Small intestine (tissue), 7 donors: ENCODE data around the gene TSPAN5. TPM values are rescaled to one million over a fixed set of nuclear protein-coding genes. Genes with fewer than 3 reads are reported as not detected.

Experiments
- DNase-seq, 2 donors: peaks; one replicate each; pipeline versions ENCODE4 v3.0.0 to v3.0.0-alpha.2; 2013
- FAIRE-seq: peaks from 2 replicates; lab custom pipeline; 2012; peaks lifted over from hg19 to GRCh38; lab: Jason Lieb, UNC
- H3K27ac ChIP-seq, 3 donors: one replicate each; pipeline ENCODE4 v1.5.1; 2013; ENCODE audit warnings: low read length in 2 of 3, mild to moderate bottlenecking in 2 of 3, control low read depth in 1 of 3, inconsistent platforms in 1 of 3, low read depth in 1 of 3, moderate library complexity in 1 of 3
- H3K27me3 ChIP-seq, 3 donors: one replicate each; pipeline ENCODE4 v1.6.1; 2013; ENCODE audit warnings: low read length in 3 of 3, inconsistent platforms in 1 of 3; ENCODE audit not compliant: control insufficient read depth in 3 of 3, insufficient read depth in 3 of 3
- H3K36me3 ChIP-seq, 3 donors: one replicate each; pipeline ENCODE4 v1.6.1; 2013; ENCODE audit warnings: low read length in 3 of 3, inconsistent platforms in 1 of 3, low read depth in 1 of 3, mild to moderate bottlenecking in 1 of 3, moderate library complexity in 1 of 3; ENCODE audit not compliant: control insufficient read depth in 3 of 3, insufficient read depth in 2 of 3
- H3K4me1 ChIP-seq, 3 donors: one replicate each; pipeline ENCODE4 v1.6.1; 2013; ENCODE audit warnings: low read length in 2 of 3, inconsistent platforms in 1 of 3, low read depth in 1 of 3, mild to moderate bottlenecking in 1 of 3, moderate library complexity in 1 of 3; ENCODE audit not compliant: control insufficient read depth in 3 of 3, insufficient read depth in 2 of 3
- H3K4me3 ChIP-seq, 3 donors: one replicate each; pipeline ENCODE4 v1.5.1; 2013; ENCODE audit warnings: low read length in 3 of 3, control low read depth in 1 of 3, inconsistent platforms in 1 of 3, low read depth in 1 of 3, mild to moderate bottlenecking in 1 of 3, moderate library complexity in 1 of 3
- H3K9me3 ChIP-seq, 2 donors: one replicate each; pipeline ENCODE4 v1.6.1; 2013; ENCODE audit warnings: low read depth in 1 of 2, low read length in 1 of 2; ENCODE audit not compliant: control insufficient read depth in 2 of 2, insufficient read depth in 1 of 2
- WGBS, 3 donors: extraction: QIAGEN DNeasy Blood & Tissue Kit; methylation state at CpG; one replicate each; pipeline ENCODE4 v1.1.7; 2013; 5-methylcytosine and 5-hydroxymethylcytosine counted together
- polyA plus RNA-seq, 4 donors: library from polyadenylated mRNA; stranded (reverse) in 3 of 4; unstranded in 1 of 4; fragments of 200-250 nt in 3 of 4; fragments of 120-200 nt in 1 of 4; gene quantifications; one replicate each; pipeline versions ENCODE4 v1.2.1 to v1.2.3, GENCODE V29; 2013
- donor health status: healthy with polysubstance abuse.
- donor health status: control.
- donor health status: control.
- donor health status: Bipolar disorder and iron deficiency.
- donor health status: healthy.

TSPAN5 gene
- polyA plus RNA-seq, 4 donors = 0.67 to 4.9 (median 2.2) TPM

- no peak overlapping the region for H3K4me3 ChIP-seq
- peaks cover 0 to 5% of the 10 kb centered on the region in 2 donors for H3K9me3 ChIP-seq
- no peaks in the 10 kb centered on the region for H3K36me3 ChIP-seq
- FAIRE-seq = no peak
- 66 to 73% (median 69%) methylated on average over 7 of the region's 7 CpGs for WGBS, 3 donors
- H3K27me3 ChIP-seq = peaks cover 0 to 27% (median 2%) of the 10 kb centered on the region in 3 donors
- peak overlapping the region in 1 of 3 donors; percentile 24 for H3K27ac ChIP-seq
- peak; percentile 39 to 56 for DNase-seq
- peaks cover 0 to 34% (median 8%) of the 10 kb centered on the region in 3 donors for H3K4me1 ChIP-seq
Measured at GRCh38 chr4:98659741-98660462, 1.5 kb upstream of the TSPAN5 start.

- Histone ChIP-seq H3K27ac (peak overlapping the region in 2 of 3 donors; percentile 54 to 56), H3K4me1 (peaks cover 0 to 34% (median 8%) of the 10 kb centered on the region in 3 donors), H3K27me3 (peaks cover 0 to 27% (median 2%) of the 10 kb centered on the region in 3 donors), H3K9me3 (no peaks in the 10 kb centered on the region), H3K4me3 (peak overlapping the region; percentile 53 to 78 (median 62)), H3K36me3 (no peaks in the 10 kb centered on the region)
- WGBS, 3 donors = 11 to 24% (median 16%) methylated on average over 17 of the region's 17 CpGs
- FAIRE-seq = no peak
- DNase-seq = peak in 1 of 2 donors; percentile 15
Measured at GRCh38 chr4:98659106-98659592, 738 bp upstream of the TSPAN5 start.

- 1% methylated on average over 46 of the region's 46 CpGs for WGBS, 3 donors
- peak overlapping the region in 2 of 3 donors; percentile 27 to 64 for H3K27ac ChIP-seq
- no peak for FAIRE-seq
Measured at GRCh38 chr4:98657531-98658286, 702 bp downstream of the TSPAN5 start.

GRCh38 chr4:98656886-98657285 is 1.5 kb downstream of the TSPAN5 start:
- WGBS, 3 donors = 39 to 44% (median 43%) methylated on average over 6 of the region's 6 CpGs
- DNase-seq = no peak
- Histone ChIP-seq H3K27ac (no peak overlapping the region), H3K27me3 (peaks cover 0 to 27% (median 2%) of the 10 kb centered on the region in 3 donors), H3K4me3 (peak overlapping the region in 2 of 3 donors; percentile 62), H3K9me3 (no peaks in the 10 kb centered on the region), H3K36me3 (no peaks in the 10 kb centered on the region), H3K4me1 (peaks cover 0 to 34% (median 5%) of the 10 kb centered on the region in 3 donors)
- FAIRE-seq = no peak

More at GRCh38 chr4:98657531-98658286, 702 bp downstream of the TSPAN5 start:
- peak overlapping the region; percentile 53 to 62 (median 62) for H3K4me3 ChIP-seq
- peaks cover 0 to 27% (median 2%) of the 10 kb centered on the region in 3 donors for H3K27me3 ChIP-seq
- H3K4me1 ChIP-seq = peaks cover 0 to 34% (median 6%) of the 10 kb centered on the region in 3 donors
- no peaks in the 10 kb centered on the region for H3K9me3 ChIP-seq
- peak in 1 of 2 donors; percentile 17 for DNase-seq
- H3K36me3 ChIP-seq = no peaks in the 10 kb centered on the region

GRCh38 chr4:98656443-98656842 is 2.0 kb downstream of the TSPAN5 start:
- H3K4me1 ChIP-seq = peaks cover 0 to 31% (median 1%) of the 10 kb centered on the region in 3 donors
- no peak overlapping the region for H3K27ac ChIP-seq
- DNase-seq (no peak), FAIRE-seq (no peak)
- H3K4me3 ChIP-seq = peak overlapping the region in 1 of 3 donors; percentile 62
- H3K36me3 ChIP-seq = no peaks in the 10 kb centered on the region
- H3K27me3 ChIP-seq = peaks cover 0 to 27% (median 2%) of the 10 kb centered on the region in 3 donors
- H3K9me3 ChIP-seq = no peaks in the 10 kb centered on the region
- WGBS, 3 donors = 80 to 88% (median 85%) methylated on average over 5 of the region's 5 CpGs

GRCh38 chr4:98653890-98654867 is 4.2 kb downstream of the TSPAN5 start:
- Histone ChIP-seq H3K4me1 (peaks cover 0 to 16% (median 0%) of the 10 kb centered on the region in 3 donors), H3K36me3 (no peaks in the 10 kb centered on the region), H3K9me3 (peaks cover 0 to 3% of the 10 kb centered on the region in 2 donors), H3K27me3 (peaks cover 0 to 27% (median 4%) of the 10 kb centered on the region in 3 donors), H3K4me3 (no peak overlapping the region), H3K27ac (no peak overlapping the region)
- 80 to 82% (median 81%) methylated on average over 5 of the region's 5 CpGs for WGBS, 3 donors
- FAIRE-seq = no peak
- DNase-seq = no peak

GRCh38 chr4:98652996-98653395 is 5.4 kb downstream of the TSPAN5 start:
- H3K4me1 ChIP-seq = peaks cover 0 to 12% (median 0%) of the 10 kb centered on the region in 3 donors
- H3K27me3 ChIP-seq = peaks cover 0 to 23% (median 4%) of the 10 kb centered on the region in 3 donors
- H3K27ac ChIP-seq = no peak overlapping the region
- no peaks in the 10 kb centered on the region for H3K36me3 ChIP-seq
- 83 to 91% (median 87%) methylated on average over 3 of the region's 3 CpGs for WGBS, 3 donors
- DNase-seq (no peak), FAIRE-seq (no peak)
- H3K4me3 ChIP-seq = no peak overlapping the region
- H3K9me3 ChIP-seq = peaks cover 0 to 3% of the 10 kb centered on the region in 2 donors
